SHP77 treated with DMSO at 0.1 percent for 48 hours (cell line): ENCODE results near the gene F10.

ENCODE experiments used
- DNase-seq: peaks from one replicate; lab custom pipeline; 2025; lab: John Stamatoyannopoulos, UW

The F10 gene

DNA sequence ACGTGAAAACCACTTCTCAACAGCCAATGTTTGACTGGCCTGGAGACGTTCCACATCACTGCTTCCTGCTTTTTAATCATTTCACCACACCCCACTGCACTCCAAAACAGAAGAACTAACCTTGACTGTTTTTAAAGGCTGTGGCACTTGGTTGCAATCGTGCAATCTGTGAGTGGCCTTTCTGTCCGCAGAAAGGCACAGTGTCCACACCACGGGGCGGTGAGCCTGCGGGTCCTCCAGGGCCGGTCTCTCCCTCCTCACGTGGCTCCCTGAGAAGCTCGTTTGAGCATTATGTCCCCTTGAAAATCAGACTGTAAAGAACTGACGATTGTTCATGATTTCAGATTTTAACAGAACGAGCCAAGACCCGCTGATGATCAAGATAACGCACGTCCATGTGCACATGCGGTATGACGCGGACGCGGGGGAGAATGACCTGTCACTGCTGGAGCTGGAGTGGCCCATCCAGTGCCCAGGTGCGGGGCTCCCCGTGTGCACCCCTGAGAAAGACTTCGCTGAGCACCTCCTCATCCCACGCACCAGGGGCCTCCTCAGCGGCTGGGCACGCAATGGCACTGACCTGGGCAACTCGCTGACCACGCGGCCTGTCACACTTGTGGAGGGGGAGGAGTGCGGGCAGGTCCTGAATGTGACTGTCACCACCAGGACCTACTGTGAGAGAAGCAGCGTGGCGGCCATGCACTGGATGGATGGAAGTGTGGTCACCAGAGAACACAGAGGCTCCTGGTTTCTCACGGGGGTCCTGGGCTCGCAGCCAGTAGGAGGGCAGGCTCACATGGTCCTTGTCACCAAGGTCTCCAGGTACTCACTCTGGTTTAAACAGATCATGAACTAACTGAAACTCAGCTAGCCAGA lies 48.9 kb downstream of the F10 start:
- no peak for DNase-seq

DNA sequence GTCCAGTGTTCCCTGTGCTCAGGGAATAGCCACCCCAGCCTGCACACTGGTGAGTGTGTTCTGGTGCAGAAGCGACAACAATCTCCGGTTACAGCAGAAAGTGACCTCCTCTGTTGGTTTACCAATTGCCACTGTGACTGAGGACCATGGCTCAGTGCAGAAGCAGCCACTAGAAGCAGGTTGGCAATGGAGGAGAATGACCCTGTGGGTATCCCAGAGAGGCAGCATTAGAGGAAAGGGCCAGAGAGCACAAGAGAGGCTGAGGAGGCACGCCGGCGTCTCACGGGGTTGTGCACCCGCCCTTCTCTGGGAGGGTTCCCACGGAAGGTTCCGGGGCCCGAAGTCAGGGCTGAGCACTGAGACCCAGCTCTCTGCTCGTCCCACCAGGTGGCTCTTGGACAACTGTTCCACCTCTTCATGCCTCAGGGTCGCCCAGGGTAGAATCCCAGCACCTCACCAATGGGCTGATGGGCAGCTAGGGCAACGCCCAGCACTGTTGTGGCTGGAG lies 49.9 kb downstream of the F10 start:
- DNase-seq = no peak

DNA sequence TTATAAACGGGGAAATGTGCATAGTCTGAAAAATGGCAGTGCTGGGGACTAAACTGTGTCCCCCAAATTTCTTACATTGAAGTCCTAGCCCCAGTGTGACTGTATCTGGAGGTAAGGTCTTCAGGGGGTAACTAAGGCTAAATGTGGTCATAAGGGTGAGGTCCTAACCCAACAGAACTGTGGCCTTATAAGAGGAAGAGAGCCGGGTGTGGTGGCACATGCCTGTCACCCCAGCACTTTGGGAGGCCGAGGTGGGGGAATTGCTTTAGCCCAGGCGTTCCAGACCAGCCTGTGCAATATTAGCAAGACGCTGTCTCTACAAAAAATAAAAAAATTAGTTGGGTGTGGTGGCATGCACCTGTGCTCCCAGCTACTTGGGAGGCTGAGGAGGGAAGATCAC lies 53.7 kb downstream of the F10 start:
- DNase-seq = no peak

DNA sequence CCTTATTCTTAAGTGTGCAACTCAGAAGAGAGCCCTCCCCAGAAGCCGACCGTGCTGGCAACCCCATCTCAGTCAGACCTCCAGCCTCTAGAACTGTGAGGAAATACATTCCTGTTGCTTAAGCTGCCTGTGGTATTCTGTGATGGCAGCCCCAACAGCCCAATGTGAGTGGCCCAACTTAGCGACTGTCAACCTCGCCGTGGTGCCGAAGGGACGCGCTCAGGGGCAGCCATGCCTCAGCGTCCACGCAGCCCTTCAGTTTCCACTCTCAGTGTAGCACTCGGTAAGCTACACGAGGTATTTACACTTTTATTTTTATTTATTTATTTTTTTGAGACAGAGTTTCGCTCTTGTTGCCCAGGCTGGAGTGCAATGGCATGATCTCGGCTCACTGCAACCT lies 54.2 kb downstream of the F10 start:
- no peak for DNase-seq

DNA sequence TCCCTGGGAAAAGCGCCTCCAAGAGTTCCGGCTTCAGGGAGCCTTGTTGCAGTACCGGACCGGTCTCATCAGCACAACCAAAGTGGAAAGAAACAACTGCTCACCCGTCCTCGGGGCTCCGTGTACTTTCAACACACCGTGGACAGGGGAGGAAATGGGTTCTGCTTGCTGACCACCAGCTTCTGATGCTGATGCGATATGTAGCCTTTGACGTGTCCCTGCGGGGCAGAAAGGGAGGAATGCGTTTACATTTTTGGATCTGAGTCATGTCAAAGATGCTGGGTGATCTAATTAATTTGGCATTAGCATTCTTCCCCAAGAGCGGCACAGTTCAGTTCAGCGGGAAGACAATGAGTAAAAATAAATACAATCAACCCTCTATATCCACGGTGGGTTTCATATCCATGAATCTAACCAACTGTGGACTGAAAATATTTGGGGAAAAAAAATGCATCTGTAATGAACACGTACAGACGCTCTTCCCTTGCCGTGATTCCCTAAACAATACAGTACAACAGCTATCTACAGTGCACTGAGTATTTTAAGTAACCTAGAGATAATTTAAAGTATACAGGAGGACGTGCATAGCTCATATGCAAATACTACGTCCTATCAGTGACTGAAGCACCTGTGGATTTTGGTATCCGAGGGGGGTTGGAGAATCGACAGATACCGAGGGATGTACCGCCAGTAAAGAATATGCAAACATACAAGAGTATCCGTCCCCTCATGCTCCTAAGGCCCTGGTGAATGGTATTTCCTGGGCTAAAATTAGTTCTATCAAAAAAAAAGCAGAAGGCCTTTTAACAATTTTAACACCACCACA lies 55.7 kb downstream of the F10 start:
- no peak for DNase-seq

DNA sequence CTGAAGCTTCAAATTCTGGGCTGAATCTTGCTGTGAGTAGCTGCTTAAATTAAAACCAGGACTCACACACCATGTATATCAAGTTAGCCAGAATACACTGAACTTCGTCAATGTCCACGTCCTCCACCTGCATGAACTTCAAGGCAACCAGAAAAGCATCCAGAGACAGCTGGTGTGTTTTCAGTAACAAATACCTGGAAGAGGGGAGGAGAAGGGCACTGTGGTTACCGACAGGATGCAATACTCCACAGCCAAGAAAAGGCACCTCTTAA lies 56.2 kb downstream of the F10 start:
- DNase-seq = no peak

DNA sequence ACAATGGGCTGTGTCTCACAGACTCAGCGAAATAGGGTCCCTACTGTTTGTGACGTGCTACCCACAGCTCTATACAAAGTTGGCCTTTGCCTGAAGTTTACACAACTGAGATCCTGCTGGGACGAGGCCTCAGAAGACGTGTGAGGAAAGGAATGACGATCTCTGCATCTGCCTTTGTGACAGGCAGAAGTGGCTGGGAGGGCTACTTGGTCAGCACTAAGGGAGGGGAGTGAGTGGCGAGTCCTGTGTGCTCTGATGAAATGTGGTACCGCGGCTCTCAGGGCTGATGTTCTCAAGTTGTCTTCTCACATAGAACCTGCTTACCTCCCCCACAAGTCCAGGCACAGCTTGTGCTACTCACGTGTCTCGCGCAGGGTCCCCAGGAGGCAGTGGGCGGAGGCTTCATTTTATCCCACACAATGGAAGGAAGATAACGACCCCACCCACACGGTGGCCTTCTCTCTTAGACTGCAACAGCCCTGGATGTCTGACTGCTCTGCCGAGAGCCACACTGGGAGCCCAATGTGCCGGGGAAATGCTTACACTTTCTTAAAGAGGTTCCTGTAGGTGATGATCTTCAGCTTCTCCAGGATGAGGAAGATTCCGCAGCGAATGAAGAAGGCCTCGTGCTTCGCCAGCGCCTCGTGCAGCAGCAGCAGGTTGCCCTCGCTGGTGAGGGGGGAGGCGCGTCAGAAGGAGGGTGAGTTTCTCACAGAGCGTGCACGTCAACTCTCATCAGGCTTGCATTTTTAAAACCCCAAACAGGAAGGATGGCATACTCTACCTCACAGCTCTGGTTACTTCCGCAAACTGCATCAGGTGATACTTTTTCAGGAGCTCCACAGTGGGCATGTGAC lies 57.0 kb downstream of the F10 start:
- DNase-seq = no peak

DNA sequence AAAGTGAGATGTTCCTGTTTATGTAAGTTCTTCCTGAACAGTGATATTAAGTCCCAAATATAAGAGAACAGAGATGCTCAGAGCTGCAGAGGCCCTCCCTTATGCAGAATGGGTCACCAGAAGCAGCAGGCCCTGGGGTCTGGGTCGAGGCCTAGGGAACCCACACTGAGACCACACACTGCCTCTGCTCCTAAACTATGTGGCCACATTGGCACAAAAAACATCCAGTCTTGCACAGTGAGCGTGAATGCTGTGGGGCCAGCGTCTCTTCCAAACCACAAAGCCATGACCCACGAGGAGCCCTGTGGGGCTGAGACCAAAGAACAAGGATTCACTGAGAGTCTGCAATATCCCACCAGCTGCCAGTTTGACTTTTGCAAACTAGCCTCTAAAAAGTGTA lies 59.4 kb downstream of the F10 start:
- DNase-seq = no peak

DNA sequence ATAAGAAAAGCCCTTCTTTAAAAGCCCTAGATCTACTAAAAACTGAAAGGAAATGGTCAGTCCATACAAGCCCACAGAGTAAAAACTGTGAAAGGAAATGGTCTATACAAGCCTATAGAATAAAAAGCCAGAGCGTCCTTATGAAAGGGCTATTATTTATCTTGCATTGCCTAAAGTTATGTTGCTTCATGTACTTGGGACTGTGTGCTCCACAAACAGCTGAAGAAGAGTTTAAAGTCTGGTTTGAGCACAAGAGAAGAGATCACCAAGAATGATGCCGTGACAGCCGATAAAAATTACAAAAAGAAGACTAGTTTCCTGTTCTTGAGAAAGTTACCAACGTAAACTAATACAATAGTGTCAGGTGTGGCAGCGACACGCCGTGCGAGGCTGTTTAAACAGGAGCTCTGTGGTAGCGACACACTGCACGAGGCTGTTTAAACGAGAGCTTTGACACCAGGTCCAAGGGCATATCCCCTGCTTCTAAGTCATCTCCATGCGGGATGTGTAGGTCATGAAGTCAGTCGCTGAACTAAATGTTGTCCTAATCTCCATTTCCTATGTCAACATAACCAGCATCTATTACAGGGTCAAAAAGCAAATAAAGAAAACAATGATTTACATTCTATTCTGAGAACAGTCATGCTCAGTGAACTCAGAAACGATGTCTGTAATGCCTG lies 61.0 kb downstream of the F10 start:
- no peak for DNase-seq

DNA sequence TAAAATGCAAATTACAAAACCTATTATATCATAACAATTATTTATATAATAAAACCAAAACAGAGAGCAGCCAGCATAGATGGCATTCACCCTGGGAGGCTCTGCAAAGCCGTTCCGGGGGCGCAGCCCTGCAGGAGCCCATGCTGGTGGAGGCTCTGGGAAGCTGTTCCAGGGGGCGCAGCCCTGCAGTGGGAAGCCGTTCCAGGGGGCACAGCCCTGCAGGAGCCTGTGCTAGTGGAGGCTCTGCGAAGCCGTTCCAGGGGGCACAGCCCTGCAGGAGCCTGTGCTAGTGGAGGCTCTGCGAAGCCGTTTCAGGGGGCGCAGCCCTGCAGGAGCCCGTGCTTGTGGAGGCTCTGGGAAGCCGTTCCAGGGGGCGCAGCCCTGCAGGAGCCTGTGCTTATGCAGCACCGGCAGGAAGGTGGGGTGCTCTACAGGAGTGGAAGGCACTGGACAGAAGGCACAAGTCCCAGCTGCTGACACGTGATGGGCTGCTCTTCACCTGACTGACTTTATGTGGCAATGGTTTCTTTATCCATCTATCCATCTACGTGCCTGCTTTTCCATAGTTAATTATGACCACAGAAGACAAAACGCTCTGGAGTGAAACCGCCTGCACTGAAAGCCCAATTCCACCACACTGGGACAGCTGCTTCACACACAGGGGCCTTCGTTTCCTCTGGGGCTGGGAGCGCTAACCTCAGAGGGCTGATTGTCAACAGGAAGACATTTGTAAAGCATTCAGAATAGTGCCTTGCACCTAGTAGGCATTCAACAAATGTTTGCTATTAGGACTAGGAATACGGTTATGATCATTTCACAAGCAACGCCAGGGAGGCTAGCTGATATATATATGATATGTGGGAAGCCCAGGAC lies 62.2 kb downstream of the F10 start:
- no peak for DNase-seq

DNA sequence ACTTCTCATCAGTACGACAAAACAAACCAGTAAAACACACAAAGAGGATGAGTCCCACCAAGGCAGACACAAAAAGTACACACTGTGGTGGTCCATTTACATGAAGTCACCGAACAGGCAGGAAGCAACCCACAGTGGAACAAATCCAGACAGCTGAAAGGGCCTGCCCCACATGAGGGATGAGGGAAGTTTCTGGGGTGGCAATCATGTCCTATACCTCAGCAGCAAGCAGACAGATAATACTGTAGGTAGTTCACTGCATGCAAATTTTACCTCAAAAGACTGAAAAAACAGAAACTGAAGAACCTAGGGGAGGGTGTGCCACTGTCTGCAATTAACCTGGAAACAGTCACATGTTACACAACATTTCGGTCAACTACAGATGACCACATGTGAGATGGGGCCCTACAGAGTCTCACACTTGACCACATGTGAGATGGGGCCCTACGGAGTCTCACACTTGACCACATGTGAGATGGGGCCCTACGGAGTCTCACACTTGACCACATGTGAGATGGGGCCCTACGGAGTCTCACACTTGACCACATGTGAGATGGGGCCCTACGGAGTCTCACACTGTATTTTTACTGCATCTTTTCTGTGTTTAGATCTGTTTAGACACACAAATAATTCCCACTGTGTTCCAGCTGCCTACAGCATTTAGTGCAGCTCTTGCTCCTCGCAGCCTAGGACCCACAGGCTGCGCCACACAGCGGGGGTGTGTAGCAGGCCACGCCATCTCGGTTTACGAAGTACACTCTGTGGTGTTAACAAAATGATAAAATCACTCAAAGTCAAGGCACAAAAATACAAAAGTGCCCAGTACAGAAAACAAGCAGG lies 63.7 kb downstream of the F10 start:
- DNase-seq = no peak

DNA sequence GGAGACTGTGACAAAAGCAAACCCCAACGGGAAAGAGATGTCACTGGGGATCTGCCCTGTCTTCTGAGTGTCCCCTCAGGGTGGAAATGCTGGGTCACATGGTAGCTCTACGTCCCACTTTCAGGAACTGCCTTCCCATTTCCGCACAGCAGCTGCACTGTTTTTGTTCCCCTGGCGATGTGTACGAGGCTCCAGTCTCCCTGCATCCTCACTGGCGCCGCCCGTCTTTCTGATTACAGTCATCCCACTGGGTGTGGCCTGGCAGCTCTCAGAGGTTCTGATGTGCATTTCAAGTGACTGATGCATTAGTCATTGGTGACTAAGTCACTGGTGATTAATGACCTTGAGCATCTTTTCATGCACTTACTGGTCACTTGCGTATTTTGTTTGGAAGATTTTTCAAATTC lies 64.7 kb downstream of the F10 start:
- no peak for DNase-seq

DNA sequence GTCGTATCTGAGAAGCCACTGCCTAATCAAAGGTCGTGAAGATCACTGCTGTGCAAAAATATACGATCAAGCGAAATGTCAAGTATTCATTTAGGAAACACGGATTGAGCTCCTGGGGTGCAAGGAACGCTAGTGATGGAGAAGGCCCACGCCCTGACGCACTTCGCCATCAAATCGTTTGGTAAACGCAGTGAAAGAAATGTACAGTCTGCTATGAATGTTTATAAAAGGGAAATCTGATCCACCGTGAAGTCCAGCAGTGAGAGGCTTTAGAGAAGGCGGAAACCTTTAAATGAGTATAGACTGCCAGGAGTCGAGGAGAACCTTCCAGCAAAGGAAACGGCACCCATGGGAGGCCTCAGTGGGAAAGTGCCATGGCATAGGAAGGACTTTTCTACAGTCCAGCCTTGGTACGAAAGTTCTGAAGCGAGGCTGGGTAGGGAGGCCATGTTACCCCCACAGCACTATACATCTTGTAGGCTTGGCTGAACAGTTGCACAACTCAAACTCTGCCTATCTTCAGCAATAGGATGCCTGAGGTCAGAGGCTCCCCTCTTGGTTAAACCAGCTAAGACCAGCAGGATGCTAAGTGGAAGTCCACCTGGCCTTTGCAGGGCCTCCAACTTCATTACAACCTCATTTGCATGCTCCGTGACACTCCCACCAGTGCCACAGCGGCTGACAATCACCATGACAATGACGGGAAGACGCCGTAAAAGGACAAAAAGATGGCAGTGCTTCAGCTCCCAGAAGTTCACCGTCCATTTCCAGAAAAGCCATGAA lies 65.5 kb downstream of the F10 start:
- DNase-seq = no peak

DNA sequence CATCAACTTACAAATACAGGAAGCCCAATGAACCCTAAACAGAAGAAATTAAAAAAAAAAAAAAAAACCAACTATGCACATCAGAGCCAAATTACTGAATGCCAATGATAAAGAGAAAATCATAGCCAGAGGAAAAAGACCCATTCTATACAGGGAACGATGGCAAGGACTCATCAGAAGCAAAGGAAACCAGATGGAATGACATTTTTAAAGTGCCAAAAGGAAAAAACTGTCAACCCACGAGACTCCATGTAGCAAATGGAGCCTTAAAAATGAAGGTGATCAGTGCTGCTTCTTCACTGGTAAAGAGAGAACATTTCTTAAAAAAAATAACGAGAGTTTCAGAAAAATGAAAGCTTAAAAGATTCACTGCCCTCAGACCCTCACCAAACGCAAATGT lies 67.6 kb downstream of the F10 start:
- DNase-seq = no peak

DNA sequence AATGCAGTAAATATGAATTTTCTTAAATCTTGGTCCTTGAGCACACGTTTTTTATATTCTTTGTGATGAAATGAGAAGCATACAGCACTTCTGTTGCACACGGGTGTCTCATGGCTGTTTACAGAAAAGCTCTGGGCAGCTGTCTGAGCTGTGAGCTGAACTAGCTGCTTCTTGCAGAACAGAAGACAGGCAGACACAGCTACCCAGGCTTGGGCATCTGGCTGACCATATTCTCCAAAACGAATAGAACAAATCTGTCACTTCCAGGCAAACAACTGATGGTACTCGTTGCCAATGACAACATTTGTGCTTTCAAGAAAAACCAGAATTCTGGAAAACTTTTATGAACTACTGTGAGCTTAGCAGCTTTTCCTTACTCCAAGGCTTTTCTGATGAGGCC lies 69.7 kb downstream of the F10 start:
- DNase-seq = no peak

DNA sequence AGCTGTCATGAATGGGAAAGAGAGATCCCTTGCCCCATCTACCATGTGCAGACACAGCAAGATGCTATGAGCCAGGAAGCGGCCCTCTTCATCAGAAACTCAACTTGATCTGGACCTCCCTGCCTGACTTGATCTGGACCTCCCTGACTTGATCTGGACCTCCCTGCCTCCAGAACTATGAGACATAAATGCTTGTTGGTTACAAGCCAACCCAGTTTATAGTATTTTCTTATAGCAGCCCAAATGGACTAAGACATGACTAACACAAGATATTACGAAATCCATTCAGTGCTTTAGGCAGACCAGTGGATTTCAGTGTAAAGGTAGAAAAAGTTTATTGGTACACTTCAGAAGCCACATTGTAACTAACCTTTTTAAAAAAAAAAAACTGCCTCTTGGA lies 70.3 kb downstream of the F10 start:
- no peak for DNase-seq

DNA sequence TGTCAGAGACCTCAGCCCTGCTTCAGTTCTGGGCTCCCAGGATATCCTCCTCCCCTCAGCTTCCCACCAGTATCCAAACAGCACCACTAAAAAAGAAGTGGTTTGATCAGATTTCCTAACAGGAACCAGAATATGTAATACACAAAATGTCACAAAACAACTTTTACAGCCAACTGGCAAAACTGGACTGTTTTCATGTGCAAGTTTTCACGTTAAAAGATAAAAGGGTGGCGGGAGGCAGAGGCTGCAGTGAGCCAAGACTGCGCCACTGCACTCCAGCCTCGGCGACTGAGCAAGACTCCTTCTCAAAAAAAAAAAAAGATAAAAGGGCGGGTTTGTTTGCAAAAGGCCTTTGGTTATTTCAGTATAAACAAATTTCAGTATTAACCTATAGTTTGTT lies 72.8 kb downstream of the F10 start:
- DNase-seq = no peak

DNA sequence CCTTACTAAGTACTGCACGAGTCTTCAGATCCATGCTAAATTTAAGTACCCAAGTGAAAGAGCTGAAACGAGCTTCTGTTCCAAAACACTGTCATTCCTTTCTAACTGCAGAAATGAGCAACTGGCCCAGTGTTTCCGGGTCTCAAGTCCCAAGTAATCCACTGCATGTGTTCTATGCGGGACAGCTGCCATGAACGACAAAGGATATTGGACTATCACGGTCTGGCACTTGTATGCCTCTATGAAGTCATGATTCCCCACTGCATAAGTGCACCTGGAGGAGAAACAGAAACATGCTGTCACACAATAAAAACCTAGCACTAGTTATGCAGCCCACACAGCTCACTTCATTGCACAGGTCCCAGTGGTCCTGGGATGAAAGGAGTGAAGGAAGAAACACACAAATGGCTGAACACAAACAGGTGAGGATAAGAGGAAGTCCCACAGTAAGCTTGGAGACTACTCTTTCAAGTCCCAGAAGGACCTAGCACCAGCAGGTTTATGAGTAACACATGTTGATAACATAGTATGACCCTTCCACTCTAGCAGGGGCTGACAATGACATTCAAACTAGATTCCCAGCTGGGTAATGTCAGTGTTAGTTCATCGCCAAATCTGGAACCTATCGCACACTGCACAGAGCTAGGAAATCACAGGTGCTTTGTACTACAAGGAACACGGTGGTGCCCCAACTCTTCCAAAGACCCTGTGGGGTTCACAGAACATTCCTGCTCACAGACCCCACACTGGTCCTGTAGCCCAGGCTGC lies 74.6 kb downstream of the F10 start:
- no peak for DNase-seq
